ENCODE results near the gene KLRG1. TPM values are rescaled to one million over a fixed set of nuclear protein-coding genes. Genes with fewer than 3 reads are reported as not detected.

KLRG1 gene
- total RNA-seq, 1 experiment from 2014 or later: 2.3 TPM

DNA sequence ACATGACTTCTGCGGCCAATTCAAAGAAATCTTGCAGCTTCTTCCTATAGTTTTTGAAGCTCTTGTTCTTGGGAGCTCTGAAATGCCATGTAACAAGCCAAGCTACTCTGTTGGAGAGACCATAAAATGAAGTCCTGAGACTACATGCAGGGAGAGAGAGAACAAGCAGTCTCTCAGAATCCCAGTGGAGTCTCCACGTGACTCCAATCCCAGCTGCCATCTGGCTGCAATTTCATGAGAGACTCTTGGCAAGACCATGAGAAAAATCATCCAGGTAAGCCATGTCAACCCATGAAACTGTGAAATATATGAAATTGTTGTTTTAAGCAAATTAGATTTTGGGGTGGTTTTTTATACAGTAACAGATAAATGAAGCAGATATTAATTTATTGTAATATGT lies 54.4 kb downstream of the KLRG1 start:
- DNase-seq: no peak

DNA sequence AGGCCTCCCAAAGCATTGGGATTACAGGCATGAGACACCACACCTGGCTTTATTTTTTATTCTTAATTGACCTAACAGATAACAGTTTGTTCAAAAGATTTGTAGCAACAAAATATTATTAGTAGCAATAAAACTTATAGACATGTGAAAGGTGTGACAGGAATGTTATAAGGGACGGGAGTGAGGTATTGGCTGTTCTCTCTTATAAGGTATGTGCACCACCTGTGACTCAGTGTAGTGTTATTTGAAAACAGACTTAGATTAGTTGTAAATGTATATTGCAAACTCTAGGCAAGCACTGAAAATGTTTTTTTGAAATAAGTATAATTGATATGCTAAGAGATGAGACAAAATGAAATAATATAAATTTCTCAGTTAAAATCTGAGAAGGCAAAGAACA lies 57.8 kb downstream of the KLRG1 start:
- no peak for DNase-seq
- Histone ChIP-seq H3K36me3 (no peaks in the 10 kb centered on the region), H3K4me3 (no peak overlapping the region), H3K9me3 (replicated peaks) (no peaks in the 10 kb centered on the region), H3K27ac (no peak overlapping the region), H3K27me3 (no peaks in the 10 kb centered on the region), H3K4me1 (no peaks in the 10 kb centered on the region)

More for the DNA sequence above, 54.4 kb downstream of the KLRG1 start:
- no peaks in the 10 kb centered on the region for H3K27me3 ChIP-seq
- H3K4me3 ChIP-seq: no peak overlapping the region
- H3K27ac ChIP-seq: no peak overlapping the region
- H3K4me1 ChIP-seq: no peaks in the 10 kb centered on the region
- no peaks in the 10 kb centered on the region for H3K36me3 ChIP-seq
- no peaks in the 10 kb centered on the region for H3K9me3 ChIP-seq (replicated peaks)

DNA sequence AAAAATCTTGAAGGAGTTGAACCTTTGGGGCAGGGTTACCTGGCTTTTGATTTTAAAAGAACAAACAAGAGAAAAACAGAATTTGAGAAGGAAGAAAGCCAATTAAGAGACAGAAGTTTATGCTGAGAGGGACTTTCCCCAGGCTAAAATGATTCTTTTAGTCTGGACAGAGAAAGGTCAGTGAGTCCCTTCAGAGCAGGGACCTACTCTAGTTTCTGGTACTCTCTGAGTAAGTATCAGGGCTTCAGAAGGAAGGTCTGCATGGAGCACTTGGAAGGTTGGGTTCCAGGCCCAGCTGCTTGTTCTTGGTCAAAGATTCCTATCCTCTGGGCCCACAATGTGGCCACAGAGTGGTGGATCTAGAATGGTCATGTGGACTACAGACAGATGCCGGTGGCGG lies 59.6 kb downstream of the KLRG1 start:
- H3K27ac ChIP-seq: no peak overlapping the region
- no peaks in the 10 kb centered on the region for H3K4me1 ChIP-seq
- no peaks in the 10 kb centered on the region for H3K9me3 ChIP-seq (replicated peaks)
- no peaks in the 10 kb centered on the region for H3K36me3 ChIP-seq
- H3K27me3 ChIP-seq: no peaks in the 10 kb centered on the region
- no peak overlapping the region for H3K4me3 ChIP-seq
- no peak for DNase-seq

DNA sequence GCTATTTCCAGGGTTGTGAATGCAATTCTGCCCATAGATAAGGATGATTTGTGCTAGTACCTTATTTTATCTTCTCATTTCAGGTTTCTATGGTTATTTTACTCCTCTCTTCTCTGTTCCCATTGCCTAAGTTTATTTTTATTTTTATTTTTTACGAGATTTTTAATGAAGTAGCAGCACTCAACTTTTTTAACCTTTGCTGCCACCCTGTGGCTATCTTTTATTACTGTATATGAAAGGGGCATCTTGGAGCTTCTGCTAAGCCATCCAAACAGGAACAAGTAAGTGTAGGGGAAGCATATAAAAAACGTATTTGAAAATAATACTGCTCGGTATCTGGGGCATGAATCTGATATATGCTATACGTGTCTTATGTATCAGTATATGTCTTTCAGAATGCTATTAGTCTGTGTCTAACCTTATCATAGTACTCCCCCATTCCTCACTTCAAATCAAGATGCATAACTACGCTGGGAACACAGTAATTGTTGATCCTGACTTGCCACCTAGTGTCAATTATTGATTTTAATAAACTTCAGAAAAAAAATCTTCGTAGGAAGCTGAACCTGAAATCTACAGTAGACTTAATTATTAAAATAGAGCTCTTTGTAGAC lies 60.3 kb downstream of the KLRG1 start:
- no peaks in the 10 kb centered on the region for H3K4me1 ChIP-seq
- no peak overlapping the region for H3K27ac ChIP-seq
- no peaks in the 10 kb centered on the region for H3K9me3 ChIP-seq (replicated peaks)
- no peak overlapping the region for H3K4me3 ChIP-seq
- no peaks in the 10 kb centered on the region for H3K36me3 ChIP-seq
- H3K27me3 ChIP-seq: no peaks in the 10 kb centered on the region
- DNase-seq: peak; percentile 15 to 61

DNA sequence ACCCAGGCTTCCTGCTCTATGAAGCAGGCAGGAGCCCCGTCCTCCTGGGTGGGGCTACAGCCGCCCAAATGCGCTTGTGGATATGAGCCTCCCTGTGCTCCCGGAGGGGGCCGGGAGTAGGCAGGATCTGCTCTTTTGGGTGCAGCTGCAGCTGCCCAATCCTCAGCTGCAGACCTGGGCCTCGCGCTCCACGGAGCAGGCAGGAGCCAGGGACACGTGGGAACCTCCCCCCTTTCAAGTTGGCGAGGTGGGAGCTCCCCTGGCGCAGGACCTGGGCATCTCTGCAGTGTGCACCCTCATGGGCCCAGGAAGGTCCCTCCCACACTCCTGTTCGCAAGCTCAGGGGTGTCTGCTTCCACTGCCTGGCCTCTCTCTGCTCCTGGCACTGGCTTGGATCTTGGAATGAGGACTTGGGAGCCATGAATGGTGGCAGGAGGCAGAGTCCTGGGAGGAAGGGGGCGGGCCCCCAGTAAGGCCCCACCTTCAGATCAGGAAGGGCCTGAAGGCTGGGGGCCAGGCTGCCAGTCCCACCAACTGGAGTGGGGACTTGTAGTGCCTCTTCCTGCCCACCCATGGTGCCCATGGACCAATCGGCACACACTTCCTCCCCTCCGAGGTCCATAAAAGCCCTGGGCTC lies 61.3 kb downstream of the KLRG1 start:
- H3K4me1 ChIP-seq: no peaks in the 10 kb centered on the region
- no peak overlapping the region for H3K27ac ChIP-seq
- H3K4me3 ChIP-seq: no peak overlapping the region
- H3K9me3 ChIP-seq (replicated peaks): no peaks in the 10 kb centered on the region
- no peak for DNase-seq
- H3K27me3 ChIP-seq: no peaks in the 10 kb centered on the region
- H3K36me3 ChIP-seq: no peaks in the 10 kb centered on the region

DNA sequence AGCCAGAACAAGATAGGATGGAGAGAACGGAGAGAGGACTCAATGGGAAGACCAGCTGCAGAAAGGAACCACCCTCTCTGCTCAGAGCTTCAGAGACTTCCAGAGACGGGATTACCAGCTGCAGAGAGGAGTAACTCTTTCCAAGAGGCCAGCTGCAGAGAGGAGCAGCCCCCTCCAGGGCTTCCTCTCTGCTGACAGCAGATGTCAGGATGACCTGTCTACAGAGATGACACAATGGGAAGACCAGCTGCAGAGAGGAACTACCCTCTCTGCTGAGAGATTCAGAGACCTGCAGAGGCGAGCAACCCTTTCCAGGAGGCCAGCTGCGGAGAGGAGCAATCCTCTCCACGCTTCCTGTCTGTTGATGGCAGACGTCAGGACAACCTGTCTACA lies 61.8 kb downstream of the KLRG1 start:
- DNase-seq: peak in 1 of 2 experiments; percentile 6
- no peak overlapping the region for H3K27ac ChIP-seq
- no peaks in the 10 kb centered on the region for H3K27me3 ChIP-seq
- no peaks in the 10 kb centered on the region for H3K9me3 ChIP-seq (replicated peaks)
- H3K4me1 ChIP-seq: no peaks in the 10 kb centered on the region
- no peak overlapping the region for H3K4me3 ChIP-seq
- H3K36me3 ChIP-seq: no peaks in the 10 kb centered on the region

DNA sequence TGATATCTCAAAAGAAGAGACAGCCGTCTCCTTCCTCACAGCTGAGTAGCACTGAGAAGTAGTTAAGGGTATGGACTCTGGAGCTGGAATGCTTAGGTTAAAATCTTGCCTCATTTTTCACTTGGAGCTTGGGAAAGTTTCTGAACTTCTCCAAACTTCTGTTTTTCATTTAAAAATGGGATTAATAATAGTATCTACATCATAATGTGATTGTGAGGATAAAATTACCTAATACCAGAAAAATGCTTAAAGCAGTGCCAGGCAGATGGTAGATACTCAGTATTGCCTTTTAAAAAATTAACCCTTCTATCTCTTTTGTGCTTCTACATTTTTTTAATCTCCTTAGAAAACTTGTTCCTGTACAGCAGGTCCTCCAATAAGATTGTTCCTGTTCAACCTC lies 63.3 kb downstream of the KLRG1 start:
- DNase-seq: no peak
- Histone ChIP-seq H3K27me3 (no peaks in the 10 kb centered on the region), H3K4me1 (no peaks in the 10 kb centered on the region), H3K36me3 (no peaks in the 10 kb centered on the region), H3K27ac (no peak overlapping the region), H3K9me3 (replicated peaks) (no peaks in the 10 kb centered on the region), H3K4me3 (no peak overlapping the region)

Other genes starting within 250 kb of the KLRG1 start
- gene A2ML1, start 166.9 kb upstream of the KLRG1 start, total RNA-seq (2014; rRNA removed; shearing (Covaris generic)): not detected in 2 replicates
- gene PHC1, start 75.0 kb upstream of the KLRG1 start, total RNA-seq (2014; rRNA removed; shearing (Covaris generic)): 43.6 and 49.8 TPM in 2 replicates
- gene M6PR, start 39.9 kb upstream of the KLRG1 start, total RNA-seq (2014; rRNA removed; shearing (Covaris generic)): 130 and 134 TPM in 2 replicates
- 0.33 and 0.87 TPM in 2 replicates for gene A2M, start 126.4 kb downstream of the KLRG1 start, total RNA-seq (2014; rRNA removed; shearing (Covaris generic))
- gene PZP, start 218.8 kb downstream of the KLRG1 start, total RNA-seq (2014; rRNA removed; shearing (Covaris generic)): not detected in 2 replicates